Measurements from ENCODE around the gene TFDP2. TPM values are rescaled to one million over a fixed set of nuclear protein-coding genes. Genes with fewer than 3 reads are reported as not detected.

Gene TFDP2
- total RNA-seq, 1 donor from 2014 or later: 173 TPM

DNA sequence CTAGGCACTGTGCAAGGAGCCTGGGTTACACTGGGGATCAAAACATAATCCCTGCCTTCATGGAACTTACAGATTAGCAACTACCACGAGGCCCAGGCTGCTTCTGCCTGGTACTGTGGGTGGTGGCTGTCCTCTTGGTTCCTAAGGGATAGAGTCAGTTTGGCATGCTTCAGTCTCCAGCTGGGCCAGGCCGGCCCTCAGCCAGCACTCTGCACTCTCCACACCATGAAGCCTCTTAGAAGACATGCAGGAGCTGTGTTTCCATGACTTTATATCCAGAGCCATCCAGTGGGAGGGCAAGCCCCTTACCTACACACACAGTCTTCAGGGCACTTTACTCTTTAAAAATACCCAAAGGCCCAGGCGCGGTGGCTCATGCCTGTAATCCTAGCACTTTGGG lies 218.5 kb downstream of the TFDP2 start:
- Histone ChIP-seq H4K20me1 (ENCODE audit: low read depth) (no peaks in the 10 kb centered on the region), H3K9me3 (ENCODE audit: low read depth) (no peaks in the 10 kb centered on the region), H3K36me3 (no peaks in the 10 kb centered on the region), H3F3A (ENCODE audit: low read depth) (no peaks in the 10 kb centered on the region), H3K79me2 (ENCODE audit: low read depth) (no peaks in the 10 kb centered on the region), H3K27me3 (no peaks in the 10 kb centered on the region), H3K4me1 (peaks cover 5% of the 10 kb centered on the region), H3K4me3 (no peak overlapping the region), H3K27ac (no peak overlapping the region), H3K9ac (no peak overlapping the region), H3K4me2 (no peak overlapping the region), H2AFZ (replicated peaks) (no peak overlapping the region)
- Mint-ChIP-seq H3K36me3 (peaks cover 15% of the 10 kb centered on the region), H3K4me3 (no peak overlapping the region), H3K27ac (no peak overlapping the region), H3K4me1 (peaks cover 7% of the 10 kb centered on the region), H3K9me3 (no peaks in the 10 kb centered on the region), H3K27me3 (ENCODE audit: insufficient read depth, low read depth) (peaks cover 3% of the 10 kb centered on the region)
- no peak for DNase-seq (ENCODE audit: low spot score)
- TF ChIP-seq EZH2 (IDR thresholded peaks at IDR 0.05) (no peak), EZH2phosphoT487 (IDR thresholded peaks at IDR 0.05) (no peak)
- TF ChIP-seq, protein P1, sequence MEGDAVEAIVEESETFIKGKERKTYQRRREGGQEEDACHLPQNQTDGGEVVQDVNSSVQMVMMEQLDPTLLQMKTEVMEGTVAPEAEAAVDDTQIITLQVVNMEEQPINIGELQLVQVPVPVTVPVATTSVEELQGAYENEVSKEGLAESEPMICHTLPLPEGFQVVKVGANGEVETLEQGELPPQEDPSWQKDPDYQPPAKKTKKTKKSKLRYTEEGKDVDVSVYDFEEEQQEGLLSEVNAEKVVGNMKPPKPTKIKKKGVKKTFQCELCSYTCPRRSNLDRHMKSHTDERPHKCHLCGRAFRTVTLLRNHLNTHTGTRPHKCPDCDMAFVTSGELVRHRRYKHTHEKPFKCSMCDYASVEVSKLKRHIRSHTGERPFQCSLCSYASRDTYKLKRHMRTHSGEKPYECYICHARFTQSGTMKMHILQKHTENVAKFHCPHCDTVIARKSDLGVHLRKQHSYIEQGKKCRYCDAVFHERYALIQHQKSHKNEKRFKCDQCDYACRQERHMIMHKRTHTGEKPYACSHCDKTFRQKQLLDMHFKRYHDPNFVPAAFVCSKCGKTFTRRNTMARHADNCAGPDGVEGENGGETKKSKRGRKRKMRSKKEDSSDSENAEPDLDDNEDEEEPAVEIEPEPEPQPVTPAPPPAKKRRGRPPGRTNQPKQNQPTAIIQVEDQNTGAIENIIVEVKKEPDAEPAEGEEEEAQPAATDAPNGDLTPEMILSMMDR (IDR thresholded peaks at IDR 0.05): no peak

GRCh38 chr3:141929341-141929995 lies 219.9 kb downstream of the TFDP2 start:
- H3K4me3 Mint-ChIP-seq: no peak overlapping the region
- H4K20me1 ChIP-seq (ENCODE audit: low read depth): no peaks in the 10 kb centered on the region
- H3K9ac ChIP-seq: no peak overlapping the region
- H3K4me2 ChIP-seq: no peak overlapping the region
- no peak for DNase-seq (ENCODE audit: low spot score)
- H3K27ac ChIP-seq: no peak overlapping the region
- H3K36me3 ChIP-seq: no peaks in the 10 kb centered on the region
- H3K9me3 Mint-ChIP-seq: no peaks in the 10 kb centered on the region
- H3K27me3 ChIP-seq: no peaks in the 10 kb centered on the region
- no peaks in the 10 kb centered on the region for H3K79me2 ChIP-seq (ENCODE audit: low read depth)
- no peak overlapping the region for H3K27ac Mint-ChIP-seq
- H2AFZ ChIP-seq (replicated peaks): no peak overlapping the region
- H3K36me3 Mint-ChIP-seq: peaks cover 21% of the 10 kb centered on the region
- H3K4me3 ChIP-seq: no peak overlapping the region
- no peaks in the 10 kb centered on the region for H3F3A ChIP-seq (ENCODE audit: low read depth)
- peaks cover 3% of the 10 kb centered on the region for H3K27me3 Mint-ChIP-seq (ENCODE audit: insufficient read depth, low read depth)
- H3K9me3 ChIP-seq (ENCODE audit: low read depth): no peaks in the 10 kb centered on the region
- H3K4me1 Mint-ChIP-seq: peaks cover 6% of the 10 kb centered on the region
- TF ChIP-seq, protein P1 (IDR thresholded peaks at IDR 0.05): no peak
- no peak for TF ChIP-seq EZH2phosphoT487 (IDR thresholded peaks at IDR 0.05)
- no peak for TF ChIP-seq EZH2 (IDR thresholded peaks at IDR 0.05)
- H3K4me1 ChIP-seq: peaks cover 5% of the 10 kb centered on the region

DNA sequence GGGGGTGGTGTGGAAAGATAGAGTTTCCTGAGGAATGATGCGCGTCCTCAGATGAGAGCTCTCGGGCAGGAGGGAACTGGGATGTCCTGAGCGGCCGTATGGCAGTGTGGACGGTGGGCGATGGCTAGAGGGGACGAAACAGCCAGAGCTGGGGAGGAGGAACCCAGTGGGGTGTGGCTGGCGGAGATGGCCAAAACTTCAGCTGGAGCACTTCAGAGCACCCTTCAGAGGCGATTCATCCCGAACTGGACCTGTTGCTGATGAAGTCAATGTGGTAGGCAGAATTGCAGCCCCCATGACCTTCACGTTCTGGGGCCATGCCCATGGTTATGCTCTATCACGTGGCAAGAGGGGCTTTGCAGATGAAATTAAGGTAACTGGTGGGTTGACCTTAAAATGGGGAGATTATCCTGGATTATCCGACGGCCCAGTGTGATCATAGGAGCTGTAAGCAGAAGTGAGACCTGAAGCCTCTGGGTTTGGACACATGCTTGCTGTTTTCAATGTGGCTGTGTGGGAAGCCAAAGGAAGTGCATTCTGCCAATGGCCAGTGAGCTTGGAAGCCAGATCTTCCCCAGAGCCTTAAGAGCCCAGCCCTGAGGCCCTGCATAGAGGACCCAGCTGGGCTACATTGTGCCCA lies 220.6 kb downstream of the TFDP2 start:
- peaks cover 3% of the 10 kb centered on the region for H3K27me3 Mint-ChIP-seq (ENCODE audit: insufficient read depth, low read depth)
- DNase-seq (ENCODE audit: low spot score): no peak
- Histone ChIP-seq H3F3A (ENCODE audit: low read depth) (no peaks in the 10 kb centered on the region), H3K27me3 (no peaks in the 10 kb centered on the region), H2AFZ (replicated peaks) (no peak overlapping the region), H3K27ac (no peak overlapping the region), H3K36me3 (no peaks in the 10 kb centered on the region), H3K9ac (no peak overlapping the region), H3K9me3 (ENCODE audit: low read depth) (no peaks in the 10 kb centered on the region), H3K79me2 (ENCODE audit: low read depth) (no peaks in the 10 kb centered on the region), H4K20me1 (ENCODE audit: low read depth) (no peaks in the 10 kb centered on the region), H3K4me2 (no peak overlapping the region), H3K4me1 (peaks cover under 1% of the 10 kb centered on the region), H3K4me3 (no peak overlapping the region)
- H3K36me3 Mint-ChIP-seq: peaks cover 24% of the 10 kb centered on the region
- H3K27ac Mint-ChIP-seq: no peak overlapping the region
- H3K9me3 Mint-ChIP-seq: no peaks in the 10 kb centered on the region
- H3K4me1 Mint-ChIP-seq: no peaks in the 10 kb centered on the region
- no peak overlapping the region for H3K4me3 Mint-ChIP-seq
- TF ChIP-seq, protein P1 (IDR thresholded peaks at IDR 0.05): no peak
